K562 (cell line): ENCODE data around the gene IGF2R. TPM values are rescaled to one million over a fixed set of nuclear protein-coding genes. Genes with fewer than 3 reads are reported as not detected.

Source experiments
- ATAC-seq: fragments of 200-7000 bp; cut with Tn5 transposase; 3 replicates; pipeline ENCODE4 v1.9.1; 2020; ENCODE audit warnings: moderate library complexity
- BruUV-seq: library from RNA; stranded (reverse); fragments of 400-500 nt; replicated peaks from 2 replicates; lab custom pipeline; 2021; lab: Mats Ljungman, UMichigan
- CTCF ChIA-PET: fragments of 300-600 bp; formaldehyde crosslinking; extraction: SDS; loops from one replicate; lab custom pipeline; 2021; ENCODE audit warnings: low intra/inter-chr PET ratio; lab: Yijun Ruan, JAX
- POLR2A ChIA-PET: fragments of 300-600, 350-650 bp; sonication (Branson Sonifier 250); formaldehyde crosslinking; extraction: SDS; loops from one replicate; lab custom pipeline; 2021; ENCODE audit warnings: antibody characterized with exemption, inconsistent platforms; lab: Yijun Ruan, JAX
- DNase-seq, 4 experiments: peaks; one replicate each; pipeline versions ENCODE4 v3.0.0 to v3.0.0-alpha.2; 2011 to 2018; ENCODE audit warnings: low spot score in 3 of 4, mixed read lengths in 3 of 4; ENCODE audit errors: extremely low read depth in 1 of 4
- FAIRE-seq: peaks from 2 replicates; lab custom pipeline; 2011; peaks lifted over from hg19 to GRCh38; lab: Jason Lieb, UNC
- H2AFZ ChIP-seq: 2 replicates; pipeline ENCODE4 v1.6.0; 2011; ENCODE audit warnings: low read depth, low read length, control low read depth, inconsistent platforms
- H3K27ac ChIP-seq: fragments of 200-600 bp; 3 replicates; pipeline ENCODE4 v1.8.0; 2011; ENCODE audit warnings: low read depth, mild to moderate bottlenecking, control low read depth, inconsistent platforms, low read length, moderate library complexity, mixed read lengths; ENCODE audit errors: extremely low read depth
- H3K27me3 ChIP-seq, 2 experiments: fragments of 300-600 bp in 1 of 2; 2 replicates in 1 of 2; 3 replicates in 1 of 2; pipeline versions ENCODE4 v1.6.0 to v1.8.0; 2011; ENCODE audit warnings: inconsistent platforms in 2 of 2, low read length in 2 of 2, mild to moderate bottlenecking in 1 of 2, mixed read lengths in 1 of 2, moderate library complexity in 1 of 2; ENCODE audit not compliant: control insufficient read depth in 2 of 2, insufficient read depth in 2 of 2
- H3K36me3 ChIP-seq: fragments of 300-600 bp; 3 replicates; pipeline ENCODE4 v1.8.0; 2011; ENCODE audit warnings: mild to moderate bottlenecking, low read length, inconsistent platforms; ENCODE audit not compliant: control insufficient read depth, insufficient read depth
- H3K4me1 ChIP-seq, 2 experiments: fragments of 200-600 bp in 1 of 2; replicated peaks in 1 of 2; 2 replicates in 1 of 2; 3 replicates in 1 of 2; pipeline versions ENCODE4 v1.5.1 to v1.8.0; 2011; ENCODE audit warnings: inconsistent platforms in 2 of 2, low read length in 2 of 2, mild to moderate bottlenecking in 1 of 2, mixed read lengths in 1 of 2, moderate library complexity in 1 of 2; ENCODE audit not compliant: control insufficient read depth in 2 of 2, insufficient read depth in 2 of 2
- H3K4me2 ChIP-seq: 2 replicates; pipeline ENCODE4 v1.6.1; 2011; ENCODE audit warnings: low read length, control low read depth, inconsistent platforms, mixed read lengths; ENCODE audit not compliant: insufficient read depth
- H3K4me3 ChIP-seq: fragments of 200-600 bp; sonication (generic), shearing (Covaris generic); 2 replicates; pipeline ENCODE4 v1.5.1; 2016; ENCODE audit warnings: control low read depth, inconsistent platforms
- H3K79me2 ChIP-seq: fragments of 200-600 bp; 3 replicates; pipeline ENCODE4 v1.8.0; 2011; ENCODE audit warnings: low read length, inconsistent platforms; ENCODE audit not compliant: control insufficient read depth, insufficient read depth
- H3K9ac ChIP-seq, 2 experiments: 2 replicates each; pipeline versions ENCODE4 v1.6.0 to v1.6.1; 2011; ENCODE audit warnings: low read depth in 2 of 2, low read length in 2 of 2, control low read depth in 1 of 2, inconsistent platforms in 1 of 2, mild to moderate bottlenecking in 1 of 2, mixed read lengths in 1 of 2; ENCODE audit not compliant: insufficient read depth in 1 of 2
- H3K9me1 ChIP-seq: one replicate; pipeline ENCODE4 v1.6.0; 2011; ENCODE audit warnings: inconsistent platforms, mild to moderate bottlenecking, low read length, moderate library complexity; ENCODE audit not compliant: control insufficient read depth, insufficient read depth
- H3K9me3 ChIP-seq: replicated peaks from 2 replicates; pipeline ENCODE4 v1.5.1; 2011; ENCODE audit warnings: low read depth, low read length, inconsistent platforms; ENCODE audit not compliant: control insufficient read depth, insufficient read depth
- H4K20me1 ChIP-seq: replicated peaks from 2 replicates; pipeline ENCODE4 v1.6.1; 2011; ENCODE audit warnings: low read length, inconsistent platforms, mixed read lengths; ENCODE audit not compliant: control insufficient read depth, insufficient read depth
- GABPB2 ChIP-seq: fragments of 250-450 bp; sonication (Bioruptor Pico); conservative IDR thresholded peaks from 2 replicates; pipeline ENCODE4 v1.5.1; 2021; ENCODE audit warnings: mild to moderate bottlenecking
- whole genome bisulfite sequencing: fragments of 100-300 bp; shearing (Covaris generic); methylation state at CpG from one replicate; pipeline ENCODE4 v1.1.6; 2016; ENCODE audit warnings: low coverage, mixed read lengths; ENCODE audit not compliant: insufficient coverage; ENCODE audit errors: missing lambda C conversion rate; 5-methylcytosine and 5-hydroxymethylcytosine counted together
- in situ Hi-C: fragments of 300-500 bp; cut with MboI; formaldehyde crosslinking; loops from 4 replicates; pipeline ENCODE4 v1.15.0; 2018; ENCODE audit warnings: inconsistent platforms, mixed read lengths
- intact Hi-C: fragments of 100-400 bp; cut with micrococcal nuclease; formaldehyde crosslinking; loops from 2 replicates; pipeline ENCODE4 v1.14.2; 2022
- polyA plus RNA-seq, 8 experiments: library from polyadenylated mRNA; depleted of rRNA in 4 of 8; stranded (reverse) in 5 of 8; unstranded in 3 of 8; fragments of >200 nt; fragmentation: Nextera tagmentation in 2 of 8; fragmentation: Illumina TruSeq in 1 of 8; extraction: Ambion mirVana in 2 of 8; extraction: Trizol in 1 of 8; gene quantifications; 2 replicates each; pipeline versions ENCODE4 v1.2.1 to v1.2.3, GENCODE V29; 2011 to 2014; ENCODE audit warnings: inconsistent platforms in 1 of 8, missing spikeins in 1 of 8
- total RNA-seq, 7 experiments: library from RNA; depleted of rRNA in 6 of 7; stranded (reverse); fragments of >200 nt in 6 of 7; fragmentation: Illumina TruSeq in 2 of 7; extraction: Trizol in 2 of 7; gene quantifications; 2 replicates each; pipeline versions ENCODE4 v1.2.1 to v1.2.3, GENCODE V29; 2011 to 2021; ENCODE audit warnings: low replicate concordance in 1 of 7
- TF ChIP-seq, protein P1 (sequence below), 2 experiments: fragments of 450-650 bp; IDR thresholded peaks; 2 replicates each; pipeline ENCODE4 v1.6.1; 2016; ENCODE audit warnings: mild to moderate bottlenecking in 2 of 2, borderline replicate concordance in 1 of 2, low read depth in 1 of 2, moderate library complexity in 1 of 2

Gene IGF2R
- total and polyA plus RNA-seq, 9 of the 15 experiments (the other 6 are each of a cell fraction or from before 2014, with no cell fraction given): 3.5 to 92.3 (median 34.5) TPM

DNA sequence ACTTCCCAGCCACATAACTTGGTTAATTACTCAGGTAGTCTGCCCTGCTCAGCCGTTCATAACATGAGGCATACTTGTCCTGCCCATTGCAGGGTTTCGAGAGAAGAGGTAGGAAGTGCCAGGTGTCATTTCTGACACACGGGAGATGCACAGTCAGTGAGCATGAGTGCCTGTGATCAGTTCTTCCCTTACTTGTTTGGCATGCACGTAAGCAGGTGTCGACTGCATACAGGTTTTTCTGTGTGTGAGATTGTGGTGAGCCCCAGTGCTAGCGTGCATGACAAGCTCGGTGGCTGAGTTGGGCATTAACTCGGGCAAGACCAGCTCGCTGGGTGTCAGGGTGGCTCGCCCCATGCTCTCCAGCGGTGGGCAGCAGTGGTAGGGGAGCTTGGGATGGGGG, 101.5 kb downstream of the IGF2R start:
- TF ChIP-seq GABPB2: no peak
- TF ChIP-seq, protein P1, sequence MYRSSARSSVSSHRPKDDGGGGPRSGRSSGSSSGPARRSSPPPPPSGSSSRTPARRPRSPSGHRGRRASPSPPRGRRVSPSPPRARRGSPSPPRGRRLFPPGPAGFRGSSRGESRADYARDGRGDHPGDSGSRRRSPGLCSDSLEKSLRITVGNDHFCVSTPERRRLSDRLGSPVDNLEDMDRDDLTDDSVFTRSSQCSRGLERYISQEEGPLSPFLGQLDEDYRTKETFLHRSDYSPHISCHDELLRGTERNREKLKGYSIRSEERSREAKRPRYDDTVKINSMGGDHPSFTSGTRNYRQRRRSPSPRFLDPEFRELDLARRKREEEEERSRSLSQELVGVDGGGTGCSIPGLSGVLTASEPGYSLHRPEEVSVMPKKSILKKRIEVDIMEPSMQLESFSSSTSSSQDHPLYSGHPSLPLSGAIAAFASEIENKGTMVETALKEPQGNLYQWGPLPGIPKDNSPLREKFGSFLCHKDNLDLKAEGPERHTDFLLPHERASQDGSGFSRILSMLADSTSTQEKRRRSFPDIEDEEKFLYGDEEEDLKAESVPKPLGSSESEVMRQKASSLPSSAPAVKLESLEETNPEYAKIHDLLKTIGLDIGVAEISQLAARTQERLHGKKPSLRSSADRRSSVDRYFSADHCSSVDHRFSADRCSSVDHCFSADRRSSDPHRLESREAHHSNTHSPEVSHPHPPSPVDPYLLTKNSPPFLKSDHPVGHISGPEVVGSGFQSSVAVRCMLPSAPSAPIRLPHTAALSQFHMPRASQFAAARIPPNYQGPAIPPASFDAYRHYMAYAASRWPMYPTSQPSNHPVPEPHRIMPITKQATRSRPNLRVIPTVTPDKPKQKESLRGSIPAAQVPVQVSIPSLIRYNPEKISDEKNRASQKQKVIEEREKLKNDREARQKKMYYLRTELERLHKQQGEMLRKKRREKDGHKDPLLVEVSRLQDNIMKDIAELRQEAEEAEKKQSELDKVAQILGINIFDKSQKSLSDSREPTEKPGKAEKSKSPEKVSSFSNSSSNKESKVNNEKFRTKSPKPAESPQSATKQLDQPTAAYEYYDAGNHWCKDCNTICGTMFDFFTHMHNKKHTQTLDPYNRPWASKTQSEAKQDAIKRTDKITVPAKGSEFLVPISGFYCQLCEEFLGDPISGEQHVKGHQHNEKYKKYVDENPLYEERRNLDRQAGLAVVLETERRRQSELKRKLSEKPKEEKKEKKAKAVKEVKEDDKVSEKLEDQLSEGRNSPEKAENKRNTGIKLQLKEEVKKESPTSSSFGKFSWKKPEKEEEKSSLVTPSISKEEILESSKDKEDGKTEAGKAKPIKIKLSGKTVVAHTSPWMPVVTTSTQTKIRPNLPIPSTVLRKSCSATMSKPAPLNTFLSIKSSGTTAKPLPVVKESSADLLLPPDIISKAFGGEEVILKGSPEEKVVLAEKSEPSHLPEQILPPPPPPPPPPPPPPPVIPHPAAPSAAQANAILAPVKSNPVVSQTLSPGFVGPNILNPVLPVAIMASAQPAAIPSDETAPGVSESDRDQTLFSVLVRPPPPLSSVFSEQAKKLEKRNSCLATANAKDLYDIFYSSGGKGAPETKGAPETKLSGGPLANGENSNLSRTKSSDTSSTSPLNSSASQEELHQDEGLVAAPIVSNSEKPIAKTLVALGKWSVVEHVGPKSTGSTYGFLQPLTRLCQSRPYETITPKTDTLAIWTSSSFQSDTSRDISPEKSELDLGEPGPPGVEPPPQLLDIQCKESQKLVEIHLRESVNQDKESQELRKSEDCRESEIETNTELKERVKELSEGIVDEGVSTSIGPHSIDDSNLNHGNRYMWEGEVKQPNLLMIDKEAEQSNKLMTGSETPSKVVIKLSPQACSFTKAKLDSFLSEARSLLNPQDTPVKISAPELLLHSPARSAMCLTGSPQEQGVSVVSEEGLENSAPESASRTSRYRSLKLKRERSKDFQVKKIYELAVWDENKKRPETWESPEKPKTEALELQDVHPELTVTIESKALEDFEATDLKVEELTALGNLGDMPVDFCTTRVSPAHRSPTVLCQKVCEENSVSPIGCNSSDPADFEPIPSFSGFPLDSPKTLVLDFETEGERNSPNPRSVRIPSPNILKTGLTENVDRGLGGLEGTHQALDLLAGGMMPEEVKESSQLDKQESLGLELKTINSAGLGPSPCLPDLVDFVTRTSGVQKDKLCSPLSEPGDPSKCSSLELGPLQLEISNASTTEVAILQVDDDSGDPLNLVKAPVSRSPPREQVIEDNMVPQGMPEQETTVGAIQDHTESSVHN (IDR thresholded peaks at IDR 0.05; ENCODE audit: borderline replicate concordance in 1 of 2, low read depth in 1 of 2): no peak
- DNase-seq (no peak), FAIRE-seq (no peak), ATAC-seq (no peak)
- Histone ChIP-seq H3K79me2 (no peaks in the 10 kb centered on the region), H2AFZ (no peak overlapping the region), H3K9me1 (no peaks in the 10 kb centered on the region), H4K20me1 (no peaks in the 10 kb centered on the region), H3K4me2 (no peak overlapping the region), H3K27ac (no peak overlapping the region), H3K9me3 (no peaks in the 10 kb centered on the region; the same call in 1 of the 2 replicates), H3K4me3 (no peak overlapping the region), H3K27me3 (no peaks in the 10 kb centered on the region), H3K36me3 (peaks cover 93% of the 10 kb centered on the region), H3K4me1 (no peaks in the 10 kb centered on the region), H3K9ac (no peak overlapping the region)
- BruUV-seq: no TSS peak
- WGBS: 95% methylated on average over 11 of the region's 11 CpGs
- POLR2A ChIA-PET: interaction anchor here (1.2 kb wide), 1 partner anchor 31 kb away, joined by 3 read pairs; no protein-coding TSS in a partner anchor
- in situ Hi-C loops: no loop called here
- CTCF ChIA-PET: interaction anchor here (0.6 kb wide), 1 partner anchor 82 kb away, joined by 4 read pairs; no protein-coding TSS in a partner anchor
- intact Hi-C loops: no loop called here
